Progenitor cell of endocrine pancreas (in vitro differentiated cells): ENCODE data around the gene PKLR. TPM values are rescaled to one million over a fixed set of nuclear protein-coding genes. Genes with fewer than 3 reads are reported as not detected.
A peak's percentile ranks its signal among the peaks of the same experiment; 100 is the strongest.

Source experiments
- DNase-seq: peaks from one replicate; pipeline ENCODE4 v3.0.0; 2021; ENCODE audit warnings: low spot score; ENCODE audit not compliant: unreplicated experiment
- H3K27ac Mint-ChIP-seq: 2 replicates; pipeline ENCODE4 v1.8.0; 2021; ENCODE audit warnings: mild to moderate bottlenecking, moderate library complexity, mixed read lengths
- H3K27me3 Mint-ChIP-seq: 2 replicates; pipeline ENCODE4 v1.8.0; 2021; ENCODE audit warnings: mixed read lengths
- H3K36me3 Mint-ChIP-seq: 2 replicates; pipeline ENCODE4 v1.8.0; 2022; ENCODE audit warnings: mixed read lengths; ENCODE audit not compliant: insufficient read depth
- H3K4me1 Mint-ChIP-seq: 2 replicates; pipeline ENCODE4 v1.8.0; 2021; ENCODE audit warnings: low read depth, mixed read lengths
- H3K4me3 Mint-ChIP-seq: 2 replicates; pipeline ENCODE4 v1.8.0; 2021; ENCODE audit warnings: low read depth, mild to moderate bottlenecking, moderate library complexity, mixed read lengths
- H3K9me3 Mint-ChIP-seq: 2 replicates; pipeline ENCODE4 v1.8.0; 2021; ENCODE audit warnings: low read depth, mixed read lengths
- total RNA-seq: library from RNA; stranded (reverse); gene quantifications from 2 replicates; pipeline ENCODE4 v1.2.1, GENCODE V29; 2021
- TF ChIP-seq, protein P1 (sequence below): fragments of 200-600 bp; sonication (generic); IDR thresholded peaks from one replicate; pipeline ENCODE4 v1.5.0; 2021; ENCODE audit warnings: antibody characterized with exemption, mild to moderate bottlenecking; ENCODE audit not compliant: unreplicated experiment

Gene PKLR
- total RNA-seq, 1 donor from 2014 or later, result 0.57 TPM

DNA sequence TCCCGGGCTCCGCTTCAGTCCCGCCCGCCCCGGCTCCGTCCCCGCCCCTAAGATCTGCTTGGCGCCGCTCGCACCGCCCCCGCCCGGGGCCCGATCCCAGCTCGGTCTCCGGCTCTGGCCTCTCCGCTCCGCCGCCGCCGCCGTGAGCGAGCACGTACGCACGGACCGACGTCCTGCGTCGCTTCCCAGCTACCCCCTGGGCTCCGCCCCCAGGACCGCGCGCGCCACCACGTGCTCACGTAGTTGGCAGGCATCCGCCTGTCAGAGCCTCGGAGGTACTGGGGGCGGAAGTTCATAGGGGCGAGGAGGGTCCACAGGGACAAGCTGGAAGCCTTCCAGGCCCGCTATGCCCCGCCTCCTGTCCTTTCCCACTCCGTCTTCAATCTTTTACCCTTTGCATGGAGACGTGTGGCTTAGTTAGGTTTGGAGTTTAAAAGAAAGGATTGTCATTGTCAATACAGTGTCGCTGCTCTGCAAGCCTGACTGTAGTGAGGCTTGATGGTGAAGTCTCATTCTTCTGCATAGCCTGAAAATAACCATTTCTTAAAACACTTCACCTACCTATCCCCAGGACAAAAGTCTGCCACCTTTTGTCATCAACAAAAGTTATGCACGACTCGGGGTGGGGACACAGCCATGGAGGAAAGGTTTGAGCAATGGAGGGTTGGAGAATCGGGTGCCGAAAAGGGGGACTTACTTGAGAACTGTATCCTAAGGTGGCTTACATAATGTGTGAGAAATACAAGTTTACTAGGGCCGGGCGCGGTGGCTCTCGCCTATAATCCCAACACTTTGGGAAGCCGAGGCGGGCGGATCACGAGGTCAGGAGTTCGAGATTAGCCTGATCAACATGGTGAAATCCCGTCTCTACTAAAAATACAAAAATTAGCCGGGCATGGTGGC is 27.6 kb downstream of the PKLR start, which contains the start of gene CLK2:
Gene CLK2 (minus strand): TSS at position 162 of the 903 bp plus-strand sequence. CDS start 2,527 bp downstream, outside the sequence.
- Mint-ChIP-seq H3K4me3 (peak within 1 kb of the TSS; percentile 99), H3K27me3 (no peaks in the 10 kb centered on the region), H3K27ac (peak within 1 kb of the TSS; percentile 96), H3K9me3 (no peaks in the 10 kb centered on the region), H3K4me1 (peaks cover 18% of the 10 kb centered on the region), H3K36me3 (peaks cover 16% of the 10 kb centered on the region)
- TF ChIP-seq, protein P1, sequence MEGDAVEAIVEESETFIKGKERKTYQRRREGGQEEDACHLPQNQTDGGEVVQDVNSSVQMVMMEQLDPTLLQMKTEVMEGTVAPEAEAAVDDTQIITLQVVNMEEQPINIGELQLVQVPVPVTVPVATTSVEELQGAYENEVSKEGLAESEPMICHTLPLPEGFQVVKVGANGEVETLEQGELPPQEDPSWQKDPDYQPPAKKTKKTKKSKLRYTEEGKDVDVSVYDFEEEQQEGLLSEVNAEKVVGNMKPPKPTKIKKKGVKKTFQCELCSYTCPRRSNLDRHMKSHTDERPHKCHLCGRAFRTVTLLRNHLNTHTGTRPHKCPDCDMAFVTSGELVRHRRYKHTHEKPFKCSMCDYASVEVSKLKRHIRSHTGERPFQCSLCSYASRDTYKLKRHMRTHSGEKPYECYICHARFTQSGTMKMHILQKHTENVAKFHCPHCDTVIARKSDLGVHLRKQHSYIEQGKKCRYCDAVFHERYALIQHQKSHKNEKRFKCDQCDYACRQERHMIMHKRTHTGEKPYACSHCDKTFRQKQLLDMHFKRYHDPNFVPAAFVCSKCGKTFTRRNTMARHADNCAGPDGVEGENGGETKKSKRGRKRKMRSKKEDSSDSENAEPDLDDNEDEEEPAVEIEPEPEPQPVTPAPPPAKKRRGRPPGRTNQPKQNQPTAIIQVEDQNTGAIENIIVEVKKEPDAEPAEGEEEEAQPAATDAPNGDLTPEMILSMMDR, result no peak
- peak; percentile 90 for DNase-seq

DNA sequence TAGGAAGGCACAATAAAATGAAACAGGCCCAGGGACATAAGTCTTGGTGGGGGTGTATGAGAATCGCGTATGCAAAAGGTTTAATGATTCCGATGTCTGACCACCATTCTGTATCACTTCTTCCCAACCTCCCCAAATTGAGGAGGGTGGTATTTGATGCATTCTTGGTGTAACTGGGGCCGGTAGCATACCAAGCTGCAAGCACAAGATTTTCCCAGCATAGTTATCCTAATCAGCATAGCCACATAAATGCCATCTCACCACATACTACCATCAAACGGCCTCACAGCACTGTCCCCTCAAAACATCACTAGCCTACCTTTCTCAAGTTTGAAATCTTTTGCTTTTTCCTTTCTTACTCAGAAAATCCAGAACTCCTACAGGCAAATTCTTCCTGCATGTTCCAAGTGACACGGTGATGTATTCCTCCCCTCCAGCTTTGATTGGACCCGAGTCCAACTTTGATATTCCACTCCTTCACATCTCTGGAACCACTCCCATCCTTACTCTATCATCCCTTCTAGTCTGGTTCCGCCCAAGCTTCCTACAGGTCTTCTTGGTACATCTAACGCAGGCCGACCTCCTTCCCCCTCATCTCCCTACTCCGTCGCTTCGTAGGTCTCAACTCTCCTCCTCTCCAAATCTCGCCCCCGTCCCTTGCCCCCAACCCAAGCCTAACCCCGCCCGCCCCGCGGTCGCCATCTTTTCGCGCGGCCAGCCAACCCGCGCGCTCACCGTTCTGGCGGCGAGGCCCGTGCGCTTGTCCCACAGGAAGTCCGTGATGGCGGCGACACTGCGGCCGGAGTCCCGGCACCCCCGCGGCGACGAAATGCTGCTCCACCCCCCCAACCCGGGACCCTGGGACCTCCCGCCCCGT is 28.5 kb downstream of the PKLR start:
- TF ChIP-seq, protein P1, result no peak
- H3K27me3 Mint-ChIP-seq, result no peaks in the 10 kb centered on the region
- no peak for DNase-seq
- no peaks in the 10 kb centered on the region for H3K9me3 Mint-ChIP-seq
- H3K36me3 Mint-ChIP-seq, result peaks cover 21% of the 10 kb centered on the region
- H3K4me3 Mint-ChIP-seq, result peak overlapping the region; percentile 99
- H3K4me1 Mint-ChIP-seq, result peaks cover 14% of the 10 kb centered on the region
- peak overlapping the region; percentile 96 for H3K27ac Mint-ChIP-seq

DNA sequence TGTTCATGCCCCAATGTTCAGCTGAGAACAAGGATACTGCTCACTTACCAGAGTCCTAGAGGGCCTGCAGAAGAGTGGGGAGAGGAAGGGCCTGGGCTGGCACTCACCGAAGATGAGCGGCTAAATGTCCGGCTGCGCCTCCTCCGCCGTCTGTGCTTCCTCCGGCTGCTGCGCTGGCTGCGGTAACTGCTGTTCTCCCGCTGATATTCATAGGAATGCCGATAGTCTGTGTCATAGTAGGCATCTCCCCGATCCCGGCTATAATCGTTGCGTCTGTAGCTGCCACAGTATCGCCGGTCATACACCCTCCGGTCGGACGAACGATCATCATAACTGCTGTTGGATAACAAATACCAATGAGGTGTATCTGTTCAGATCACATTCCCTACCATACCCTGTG is 31.9 kb downstream of the PKLR start:
- Mint-ChIP-seq H3K4me1 (peaks cover 14% of the 10 kb centered on the region), H3K27ac (no peak overlapping the region), H3K27me3 (no peaks in the 10 kb centered on the region), H3K9me3 (no peaks in the 10 kb centered on the region), H3K36me3 (peaks cover 31% of the 10 kb centered on the region), H3K4me3 (no peak overlapping the region)
- no peak for DNase-seq
- TF ChIP-seq, protein P1, result no peak

DNA sequence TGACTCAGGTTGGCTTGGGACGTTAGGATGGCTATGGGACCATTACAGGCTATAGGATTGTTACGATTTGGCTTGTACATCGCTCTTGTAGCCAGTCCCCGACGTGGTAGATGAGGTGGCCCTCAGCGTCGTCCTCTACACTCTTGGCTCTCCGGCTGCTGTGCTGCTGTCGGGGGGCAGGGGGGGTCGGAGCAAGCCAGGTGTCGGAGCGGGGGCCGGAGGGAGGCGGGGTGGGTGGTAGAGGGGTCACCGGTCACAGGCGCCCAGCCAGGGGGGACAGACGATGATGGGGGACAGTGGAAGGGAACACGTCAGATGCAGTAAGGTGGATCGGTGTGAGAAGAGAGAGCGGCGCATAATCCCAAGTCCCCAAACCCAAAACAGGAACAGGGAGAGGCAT is 32.6 kb downstream of the PKLR start:
- no peak overlapping the region for H3K4me3 Mint-ChIP-seq
- TF ChIP-seq, protein P1, result no peak
- no peak for DNase-seq
- no peaks in the 10 kb centered on the region for H3K9me3 Mint-ChIP-seq
- H3K4me1 Mint-ChIP-seq, result peaks cover 12% of the 10 kb centered on the region
- H3K27me3 Mint-ChIP-seq, result no peaks in the 10 kb centered on the region
- H3K27ac Mint-ChIP-seq, result no peak overlapping the region
- H3K36me3 Mint-ChIP-seq, result peaks cover 33% of the 10 kb centered on the region

GRCh38 chr1:155267373-155267772 is 33.9 kb downstream of the PKLR start:
- TF ChIP-seq, protein P1, result no peak
- Mint-ChIP-seq H3K4me3 (no peak overlapping the region), H3K27ac (no peak overlapping the region), H3K4me1 (peaks cover 10% of the 10 kb centered on the region), H3K9me3 (no peaks in the 10 kb centered on the region), H3K27me3 (no peaks in the 10 kb centered on the region), H3K36me3 (peaks cover 32% of the 10 kb centered on the region)
- no peak for DNase-seq
